GM18861 (cell line): ENCODE data around the gene PRSS33.

Source experiments
- ATAC-seq: cut with Tn5 transposase; IDR thresholded peaks from one replicate; pipeline ENCODE4 v1.9.1; 2021; ENCODE audit not compliant: unreplicated experiment

PRSS33 gene

DNA sequence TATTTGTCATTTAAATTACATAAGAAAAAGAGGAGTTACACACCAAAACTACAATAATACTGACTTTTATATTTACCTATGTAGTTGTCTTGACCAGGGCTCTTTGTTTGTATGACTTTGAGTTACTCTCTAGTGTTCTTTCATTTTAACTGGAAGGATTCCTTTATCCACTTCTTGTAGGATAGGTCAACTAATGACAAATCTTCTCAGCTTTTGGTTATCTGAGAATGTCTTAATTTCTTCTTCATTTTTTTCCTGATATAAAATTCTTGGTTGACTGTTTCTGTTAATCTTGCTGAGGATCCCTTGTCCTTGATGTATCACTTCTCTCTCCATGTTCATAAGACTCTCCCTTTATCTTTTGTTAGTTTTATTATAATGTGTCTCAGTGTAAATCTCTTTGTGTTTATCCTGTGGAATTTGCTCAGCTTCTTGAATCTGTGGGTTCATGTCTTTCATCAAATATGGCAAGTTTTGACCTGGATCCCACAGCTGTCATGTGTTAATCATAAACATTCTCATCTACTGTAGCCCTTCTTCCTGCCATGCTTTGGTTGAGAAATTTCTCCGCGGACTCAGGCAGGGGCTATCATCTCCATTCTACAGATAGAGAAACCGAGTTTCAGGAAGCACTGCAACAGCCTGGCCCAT is 16.3 kb upstream of the PRSS33 start:
- no peak for ATAC-seq

DNA sequence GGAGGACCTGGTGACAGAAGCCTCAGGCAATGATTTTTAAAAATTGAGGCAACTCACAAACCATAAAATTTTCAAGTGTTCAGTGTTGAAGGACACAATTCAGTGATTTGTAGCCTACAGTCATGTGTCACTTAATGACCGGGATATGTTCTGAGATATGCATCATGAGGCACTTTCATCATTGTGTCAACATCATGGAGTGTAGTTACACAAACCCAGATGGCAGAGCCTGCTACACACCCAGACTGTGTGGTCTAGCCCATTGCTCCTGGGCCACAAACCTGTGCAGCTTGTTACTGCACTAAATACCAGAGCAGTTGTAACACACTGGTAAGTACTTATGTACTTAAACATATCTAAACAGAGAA is 12.5 kb upstream of the PRSS33 start:
- ATAC-seq, result no peak

DNA sequence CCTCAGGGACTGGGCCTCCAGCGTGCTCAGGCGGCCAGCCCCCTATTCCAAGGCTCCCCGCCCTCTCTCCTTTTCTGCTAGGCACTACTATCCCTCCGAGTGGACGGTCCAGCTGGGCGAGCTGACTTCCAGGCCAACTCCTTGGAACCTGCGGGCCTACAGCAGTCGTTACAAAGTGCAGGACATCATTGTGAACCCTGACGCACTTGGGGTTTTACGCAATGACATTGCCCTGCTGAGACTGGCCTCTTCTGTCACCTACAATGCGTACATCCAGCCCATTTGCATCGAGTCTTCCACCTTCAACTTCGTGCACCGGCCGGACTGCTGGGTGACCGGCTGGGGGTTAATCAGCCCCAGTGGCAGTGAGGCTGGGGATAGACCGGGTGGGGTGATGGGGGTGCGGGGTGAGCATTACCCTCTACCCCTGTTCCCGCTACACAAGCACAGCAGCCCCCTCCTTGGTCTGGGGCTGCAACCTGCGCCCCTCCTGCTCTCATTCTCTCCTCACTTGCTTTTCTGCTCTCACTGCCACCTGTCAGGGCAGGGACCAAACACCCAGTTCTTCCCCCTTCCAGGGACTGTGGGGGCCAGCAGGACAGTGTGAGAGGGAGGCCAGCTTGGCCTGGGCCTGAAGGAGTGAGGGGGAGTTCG is 12.0 kb upstream of the PRSS33 start:
- no peak for ATAC-seq

DNA sequence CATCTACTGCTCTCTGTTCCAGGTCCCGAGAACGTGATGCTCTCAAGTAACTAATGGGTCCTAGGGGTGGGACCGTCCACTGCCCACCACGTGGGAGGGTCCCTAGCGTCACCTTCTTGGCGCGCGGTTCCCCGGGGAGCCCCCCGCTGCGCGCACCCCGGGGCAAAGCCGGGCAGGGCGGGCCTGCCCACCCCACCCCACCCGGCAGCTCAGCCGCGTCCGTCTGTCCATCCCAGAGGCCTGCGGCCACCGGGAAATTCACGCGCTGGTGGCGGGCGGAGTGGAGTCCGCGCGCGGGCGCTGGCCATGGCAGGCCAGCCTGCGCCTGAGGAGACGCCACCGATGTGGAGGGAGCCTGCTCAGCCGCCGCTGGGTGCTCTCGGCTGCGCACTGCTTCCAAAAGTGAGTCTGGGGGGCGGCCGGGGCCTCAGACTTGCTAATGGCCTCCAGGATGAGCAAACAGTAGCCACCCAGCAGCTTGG is 11.4 kb upstream of the PRSS33 start:
- ATAC-seq, result no peak

DNA sequence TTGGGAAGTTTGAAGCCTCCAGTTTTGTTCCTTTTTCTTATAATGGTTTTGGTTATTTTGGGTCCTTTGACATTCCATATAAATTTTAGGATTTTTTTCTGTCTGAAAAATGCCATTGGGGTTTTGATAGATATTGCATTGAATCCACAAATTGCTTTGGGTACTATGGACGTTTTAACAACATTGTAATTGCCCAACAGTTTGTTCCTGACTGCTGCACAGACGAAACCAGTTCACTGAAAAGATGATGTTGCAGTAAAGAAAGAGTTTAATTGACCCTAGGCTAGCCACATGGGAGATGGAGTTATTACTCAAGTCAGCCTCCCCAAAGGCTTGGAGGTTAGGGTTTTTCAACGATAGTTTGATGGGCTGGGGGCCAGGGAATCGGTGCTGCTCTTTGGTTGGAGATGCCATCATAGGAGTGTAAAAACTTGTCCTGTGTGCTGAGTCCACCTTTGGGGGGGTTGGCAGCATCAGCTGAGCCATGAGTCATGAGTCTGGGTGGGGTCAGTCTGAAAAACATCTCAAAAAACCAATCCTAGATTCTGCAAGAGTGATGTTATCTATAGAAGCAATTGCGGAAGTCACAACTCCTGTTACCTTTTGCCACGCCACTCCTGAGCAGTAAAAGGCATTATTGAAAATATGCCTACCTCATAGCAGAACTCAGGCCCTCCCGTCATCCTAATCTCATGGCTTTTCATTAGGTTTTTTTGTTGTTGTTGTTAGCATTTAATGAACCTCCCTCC is 8.2 kb upstream of the PRSS33 start:
- no peak for ATAC-seq

DNA sequence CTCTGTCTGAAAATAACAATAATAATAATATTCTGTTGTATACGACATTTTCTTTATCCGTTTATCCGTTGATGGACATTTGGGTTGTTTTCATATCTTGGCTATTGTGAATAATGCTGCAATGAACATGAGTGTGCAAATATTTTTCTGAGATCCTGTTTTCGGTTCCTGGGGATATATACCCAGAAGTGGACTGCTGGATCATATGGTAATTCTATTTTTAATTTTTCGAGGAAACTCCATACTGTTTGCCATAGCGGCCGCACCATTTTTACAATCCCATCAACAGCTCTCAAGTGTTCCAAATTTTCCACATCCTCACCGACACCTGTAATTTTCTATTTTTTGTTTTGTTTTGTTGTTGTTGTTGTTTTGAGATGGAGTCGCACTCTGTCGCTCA is 5.6 kb upstream of the PRSS33 start:
- ATAC-seq, result no peak

DNA sequence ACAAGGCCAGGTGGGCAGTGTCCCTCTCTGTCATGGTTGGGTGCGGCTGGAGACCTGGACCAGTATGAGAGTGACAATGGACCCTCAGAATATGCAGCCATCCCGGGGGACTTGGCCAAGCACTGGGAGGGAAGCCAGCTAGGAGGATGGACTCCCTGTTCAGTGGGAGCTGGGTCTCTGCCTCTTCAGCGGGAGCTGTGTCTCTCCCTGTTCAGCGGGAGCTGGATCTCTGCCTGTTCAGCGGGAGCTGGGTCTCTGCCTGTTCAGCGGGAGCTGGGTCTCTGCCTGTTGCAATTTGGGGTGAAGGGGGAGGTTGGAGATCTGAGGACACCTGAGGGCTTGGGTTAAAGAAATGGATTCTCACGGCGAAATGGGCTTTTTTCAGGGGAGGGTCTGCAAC is 3.8 kb upstream of the PRSS33 start:
- no peak for ATAC-seq

DNA sequence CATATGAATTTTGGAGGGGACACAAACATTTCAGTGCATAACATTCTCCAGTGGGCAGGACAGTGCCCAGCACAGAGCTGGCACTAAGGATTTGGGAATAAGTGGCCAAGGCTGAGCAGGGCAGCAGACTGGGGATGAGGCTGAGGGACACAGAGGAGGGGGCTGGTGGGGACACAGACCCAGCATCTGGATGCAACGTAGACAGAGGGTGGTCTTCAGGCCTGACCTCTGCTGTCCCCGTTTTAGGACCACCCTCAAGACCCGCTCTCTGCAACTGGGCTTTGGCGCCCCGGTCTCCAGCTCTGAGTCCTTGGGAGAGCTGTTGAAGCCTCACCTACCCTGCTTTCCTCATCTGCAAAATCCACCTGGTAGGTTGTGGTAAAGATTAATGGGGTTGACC is 3.3 kb upstream of the PRSS33 start:
- ATAC-seq, result no peak

DNA sequence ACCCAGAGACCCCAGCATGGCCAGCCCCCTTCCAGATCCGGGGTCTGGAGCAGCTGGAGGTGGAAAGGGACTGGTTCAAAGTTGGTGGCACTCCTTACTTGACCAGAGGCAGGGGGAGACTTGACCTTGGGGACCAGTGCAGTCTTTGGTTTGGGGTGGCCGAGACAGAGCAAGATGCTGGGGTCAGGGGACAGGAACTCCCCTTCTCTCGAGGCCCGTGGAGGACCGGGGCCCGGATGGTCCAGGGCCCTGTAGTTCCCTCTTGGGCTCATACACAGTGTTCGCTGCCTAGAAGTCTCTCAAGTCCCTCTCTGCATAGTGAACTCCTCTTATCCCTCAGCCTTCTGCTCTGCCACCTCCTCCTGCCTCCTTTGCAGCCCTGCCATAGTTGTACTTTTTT is 601 bp upstream of the PRSS33 start:
- no peak for ATAC-seq

DNA sequence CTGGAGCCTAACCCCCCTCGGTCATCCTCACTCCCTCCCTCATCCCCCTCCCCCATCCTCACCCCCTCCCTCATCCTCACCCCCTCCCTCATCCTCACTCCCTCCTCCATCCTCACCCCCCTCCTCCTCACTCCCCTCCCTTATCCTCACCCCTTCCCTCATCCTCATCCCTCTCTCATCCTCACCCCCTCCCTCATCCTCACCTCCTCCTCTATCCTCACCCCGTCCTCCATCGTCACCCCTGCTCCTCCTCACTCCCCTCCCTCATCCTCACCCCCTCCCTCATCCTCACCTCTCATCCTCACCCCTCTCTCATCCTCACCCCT is 571 bp downstream of the PRSS33 start:
- no peak for ATAC-seq

DNA sequence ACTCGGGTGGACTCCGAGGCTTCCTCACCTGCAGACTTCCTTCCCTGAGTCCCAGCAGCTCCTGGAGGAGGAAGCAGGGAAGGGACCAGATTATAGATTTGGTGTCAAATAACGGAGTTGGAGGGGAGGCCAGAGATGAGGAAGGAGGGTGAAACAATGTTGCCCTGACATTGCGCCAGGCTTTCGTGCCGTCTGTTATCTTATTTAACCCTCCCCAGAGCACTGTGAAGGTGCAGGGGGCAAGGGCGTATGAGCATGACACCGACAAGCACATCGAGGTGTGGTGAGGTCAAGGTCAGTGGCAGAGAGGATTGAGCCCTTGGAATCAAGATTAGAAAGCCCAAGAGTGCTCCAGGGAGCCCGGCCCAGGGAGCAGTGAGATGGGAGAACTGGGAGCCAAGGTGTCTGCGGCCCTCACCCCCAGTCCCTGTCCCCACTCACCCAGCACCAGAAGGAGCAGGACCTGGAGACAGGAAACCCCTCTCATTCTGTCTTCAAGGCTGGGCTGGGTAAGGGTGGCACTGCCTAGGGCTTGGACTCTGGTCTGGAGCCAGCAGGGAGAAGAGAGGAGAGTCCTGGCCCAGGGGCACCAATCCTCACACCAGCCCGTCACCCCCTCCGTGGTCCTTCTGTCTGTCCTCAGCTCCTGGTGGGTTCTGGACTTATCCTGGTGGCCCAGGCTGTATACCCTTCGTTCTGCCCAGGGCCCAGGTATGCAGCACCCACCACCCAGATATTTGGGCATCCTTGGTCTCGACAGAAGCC is 1.1 kb downstream of the PRSS33 start:
- ATAC-seq, result no peak

DNA sequence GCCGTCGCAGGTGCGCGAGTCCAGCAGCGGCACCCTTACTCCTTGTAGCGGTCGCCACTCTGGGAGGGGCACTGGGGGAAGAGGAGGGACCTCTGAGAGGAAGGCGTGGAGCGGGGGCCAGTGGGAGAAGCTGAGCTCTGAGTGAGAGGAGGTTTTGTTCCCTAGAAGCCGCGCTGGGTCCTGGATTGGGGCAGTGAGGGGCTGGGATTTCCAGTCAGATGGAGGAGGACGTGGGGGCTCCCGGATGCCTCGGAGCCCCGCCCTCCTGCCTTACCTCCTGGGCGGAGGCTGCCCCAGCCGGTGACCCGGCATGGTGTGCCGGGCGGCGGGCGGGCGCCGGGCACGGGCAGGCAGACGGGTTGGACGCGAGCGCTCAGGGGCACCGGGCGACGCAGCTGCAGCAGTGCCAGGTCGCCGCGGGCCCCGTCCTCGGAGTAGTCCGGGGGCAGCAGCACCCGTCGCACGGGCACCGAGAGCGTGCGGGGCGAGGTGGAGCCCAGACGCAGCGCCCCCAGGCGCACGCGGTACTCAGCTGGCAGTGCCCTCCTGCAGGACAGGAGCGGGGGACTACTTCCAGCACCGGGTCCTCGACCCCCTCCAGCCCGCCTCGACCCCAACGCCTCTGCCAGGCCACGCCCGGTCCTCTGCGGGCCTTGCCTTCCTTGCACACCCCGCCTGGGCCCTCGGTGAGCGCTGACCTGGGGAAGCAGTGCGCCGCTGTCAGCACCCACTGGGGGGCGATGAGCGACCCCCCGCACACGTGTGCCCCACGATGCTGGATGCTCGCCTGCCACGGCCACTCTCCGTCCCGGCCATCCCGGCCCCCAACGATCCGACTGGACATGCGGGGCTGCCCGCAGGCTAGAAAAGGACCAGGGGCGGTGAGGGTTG is 2.0 kb downstream of the PRSS33 start:
- no peak for ATAC-seq

DNA sequence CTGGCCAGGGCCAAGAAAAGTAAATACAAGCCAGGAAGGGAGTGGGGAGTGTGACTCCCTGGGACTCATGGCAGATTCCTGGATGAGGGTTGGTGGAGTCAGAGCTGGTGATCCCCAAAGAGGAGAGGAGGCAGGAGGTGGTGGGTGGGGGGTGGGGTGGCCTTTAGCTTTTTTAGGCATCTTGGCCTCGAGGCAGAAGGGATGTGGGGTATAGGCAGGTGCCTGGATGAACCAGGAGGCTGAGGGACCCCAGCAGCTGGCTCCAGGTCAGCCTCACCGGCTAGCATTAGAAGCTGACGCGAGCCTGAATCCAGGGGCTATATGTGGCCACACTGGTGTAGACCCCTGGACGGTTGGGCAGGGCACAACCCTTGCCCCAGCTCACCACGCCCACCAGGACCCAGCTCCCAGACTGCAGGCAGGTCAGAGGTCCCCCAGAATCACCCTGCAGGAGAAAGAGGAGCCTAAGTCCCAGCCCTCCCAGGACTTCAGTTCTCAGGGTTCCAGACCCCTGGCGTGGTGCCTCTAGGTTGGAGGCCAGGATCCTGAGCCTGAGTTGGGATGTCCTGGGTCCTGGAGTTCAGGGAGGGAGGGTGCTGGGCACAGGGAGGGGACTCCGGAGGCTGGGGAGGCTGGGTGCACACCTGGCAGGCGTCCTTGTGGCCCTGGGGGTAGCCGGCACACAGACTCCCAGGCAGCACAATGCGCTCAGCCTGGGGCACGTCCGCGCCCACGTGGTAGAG is 2.8 kb downstream of the PRSS33 start:
- ATAC-seq, result no peak

DNA sequence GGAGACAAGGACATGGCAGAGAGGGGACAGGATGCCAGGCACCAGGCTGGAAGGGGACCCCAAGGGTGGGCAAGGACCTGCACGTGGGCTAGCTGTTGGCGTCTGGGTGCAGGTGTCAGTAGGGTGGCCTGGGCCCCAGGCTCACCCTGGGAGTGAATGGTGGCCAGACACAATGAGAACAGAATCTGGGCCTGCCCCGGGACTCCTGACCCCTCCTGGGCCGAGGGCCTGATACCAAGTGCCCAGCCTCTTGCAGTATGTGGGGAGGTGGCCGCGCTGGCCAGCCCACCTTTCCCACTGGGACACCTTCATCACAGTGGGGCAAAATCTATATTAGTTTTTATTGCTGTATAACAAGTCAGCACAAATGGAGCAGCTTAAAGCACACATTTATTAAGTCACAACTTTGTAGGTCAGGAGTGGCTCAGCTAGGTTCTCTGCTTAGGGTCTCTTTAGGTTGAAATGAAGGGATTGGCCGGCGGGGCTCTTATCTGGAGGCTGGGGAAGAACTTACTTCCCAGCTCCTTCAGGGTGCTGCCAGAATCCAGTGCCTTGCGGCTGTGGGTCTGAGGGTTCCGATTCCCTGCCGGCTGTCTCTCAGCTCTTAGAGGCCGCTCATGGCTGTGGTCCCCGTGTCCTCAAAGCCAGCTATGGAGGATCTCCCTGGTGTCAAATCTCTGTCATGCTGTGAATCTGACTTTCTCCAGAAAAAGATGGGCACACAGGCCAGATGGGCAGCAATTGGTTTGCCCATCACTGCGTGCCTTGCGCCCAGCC is 3.6 kb downstream of the PRSS33 start:
- ATAC-seq, result no peak

DNA sequence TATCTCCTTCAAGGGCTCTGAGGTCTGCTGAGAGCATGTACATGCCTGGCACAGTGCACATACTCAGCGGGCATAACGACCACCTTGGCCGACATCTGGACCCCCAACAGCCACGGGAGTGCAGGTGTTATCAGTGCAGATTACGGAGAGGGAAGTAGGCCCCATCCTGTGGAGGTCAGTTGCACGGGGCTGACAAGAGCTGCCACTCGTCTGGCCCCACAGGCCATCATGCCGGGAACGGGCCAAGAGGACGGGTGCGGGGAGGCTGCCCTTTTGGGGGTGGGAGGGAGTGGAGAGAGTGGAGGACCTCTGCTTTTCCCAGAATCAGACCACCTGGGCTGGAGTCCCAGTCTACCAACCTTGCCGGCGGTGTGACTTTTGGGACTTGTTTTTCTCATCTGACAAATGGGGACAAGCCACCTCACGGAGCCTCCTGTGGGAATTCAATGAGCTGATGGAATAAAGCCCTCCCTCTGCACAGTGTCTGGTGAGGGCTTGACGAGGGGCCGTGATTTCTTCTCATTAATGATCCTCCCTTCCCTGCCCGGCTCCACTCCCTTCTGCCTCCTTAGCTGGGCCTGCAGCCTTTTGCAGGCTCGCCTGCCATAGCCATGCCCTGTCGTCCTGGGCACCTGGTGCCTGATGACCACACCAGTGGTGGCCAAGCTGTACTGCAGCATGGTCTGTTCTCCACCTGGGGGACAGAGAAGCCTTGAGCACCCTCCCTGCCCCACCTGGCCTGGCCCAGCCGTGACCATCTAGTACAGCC is 4.6 kb downstream of the PRSS33 start:
- no peak for ATAC-seq

DNA sequence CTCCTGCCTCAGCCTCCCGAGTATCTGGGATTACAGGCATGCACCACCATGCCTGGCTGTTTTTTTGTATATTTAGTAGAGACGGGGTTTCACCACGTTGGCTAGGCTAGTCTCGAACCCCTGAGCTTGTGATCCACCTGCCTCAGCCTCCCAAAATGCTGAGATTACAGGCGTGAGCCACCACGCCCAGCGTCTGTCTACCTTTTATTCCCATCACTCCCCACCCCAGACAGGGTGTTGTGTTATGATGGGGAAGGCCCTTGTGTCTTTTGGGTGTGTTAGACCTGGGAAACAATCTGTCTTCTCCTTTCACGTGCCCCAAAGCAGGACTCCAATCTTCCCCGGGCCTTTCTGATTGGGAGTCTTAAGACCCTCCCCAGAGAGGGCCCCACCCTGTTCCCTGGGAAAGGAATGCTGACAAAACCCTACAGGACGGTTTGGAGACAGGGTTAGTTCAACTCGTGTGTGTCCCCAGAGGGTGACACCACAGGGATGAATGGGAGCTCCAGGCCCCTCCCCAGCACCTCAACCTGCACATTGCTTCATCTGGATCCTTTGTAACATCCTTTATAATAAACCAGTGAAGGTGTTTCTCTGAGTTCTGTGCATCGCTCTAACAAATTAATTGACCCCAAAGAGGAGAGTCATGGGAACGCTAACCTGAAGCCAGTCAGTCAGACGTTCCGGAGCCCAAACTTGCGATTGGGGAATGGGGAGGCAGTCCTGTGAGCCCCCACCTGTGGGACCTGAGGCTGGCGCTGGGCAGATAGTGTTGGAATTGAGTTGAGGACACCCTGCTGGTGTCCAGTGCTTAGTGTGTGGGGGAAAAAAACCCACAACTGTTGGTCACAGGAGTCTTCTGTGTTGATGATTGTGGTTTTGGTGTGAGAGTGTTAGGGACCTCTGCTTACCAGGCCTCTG is 7.1 kb downstream of the PRSS33 start:
- ATAC-seq, result no peak

DNA sequence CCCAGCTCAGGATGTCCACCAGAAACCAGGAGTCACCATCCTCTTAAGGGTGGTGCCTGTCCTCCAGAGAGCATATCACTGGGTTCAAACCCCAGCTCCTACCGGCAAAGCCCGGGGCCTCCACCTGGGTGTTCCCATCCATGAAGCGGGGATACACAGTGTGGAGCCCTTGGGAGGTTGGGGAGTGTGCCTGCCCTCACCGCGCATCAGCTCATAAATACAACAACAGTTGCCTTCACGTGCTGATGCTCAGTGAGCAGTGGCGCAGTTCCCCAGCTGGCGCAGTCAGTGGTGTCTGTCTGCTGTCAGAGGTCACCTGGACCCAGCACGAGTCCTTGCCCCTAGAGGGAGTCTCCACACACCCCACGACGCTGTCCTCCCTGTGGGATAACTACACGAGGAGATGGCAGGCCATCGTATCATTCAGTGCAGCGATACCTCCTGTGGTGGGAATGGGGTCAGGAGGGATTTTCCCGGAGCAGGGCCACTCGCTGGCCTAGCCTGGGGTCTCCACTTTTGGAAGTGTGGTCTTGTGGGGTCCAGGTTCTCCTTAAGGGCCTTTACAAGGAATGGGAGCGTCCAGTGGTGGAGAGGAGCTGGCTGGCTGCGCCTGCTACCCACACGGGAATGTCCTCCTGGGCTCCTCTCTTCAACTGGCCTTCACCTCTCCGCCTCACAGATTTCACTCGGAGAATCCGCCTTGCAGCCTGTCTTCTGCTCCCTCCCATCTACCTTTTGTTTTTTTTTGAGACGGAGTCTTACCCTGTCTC is 8.0 kb downstream of the PRSS33 start:
- no peak for ATAC-seq
